HepG2 (cell line): ENCODE measurements around the gene ABCC3. TPM values are rescaled to one million over a fixed set of nuclear protein-coding genes. Genes with fewer than 3 reads are reported as not detected.

Source experiments
- CCAR2 ChIP-seq: fragments of 200-400 bp; formaldehyde crosslinking; optimal IDR thresholded peaks from 2 replicates; pipeline ENCODE3; 2018; ENCODE audit warnings: low read depth, mild to moderate bottlenecking, low read length, moderate library complexity
- HNF1B ChIP-seq: sonication (generic); formaldehyde crosslinking; IDR thresholded peaks from 2 replicates; pipeline ENCODE4 v1.5.1; 2020; ENCODE audit warnings: mild to moderate bottlenecking, moderate library complexity, missing genetic modification reagents
- KDM5B ChIP-seq: sonication (generic); formaldehyde crosslinking; IDR thresholded peaks from 2 replicates; pipeline ENCODE4 v1.4.0; 2020; ENCODE audit warnings: missing genetic modification reagents, mild to moderate bottlenecking, borderline replicate concordance
- NFKBIZ ChIP-seq: IDR thresholded peaks from 2 replicates; pipeline ENCODE4 v1.6.1; 2018; ENCODE audit warnings: missing genetic modification reagents, missing compliant biosample characterization
- NKX3-1 ChIP-seq: sonication (generic); formaldehyde crosslinking; IDR thresholded peaks from 2 replicates; pipeline ENCODE4 v1.5.0; 2020; ENCODE audit warnings: missing genetic modification reagents
- NPAS2 ChIP-seq: sonication (generic); formaldehyde crosslinking; IDR thresholded peaks from 2 replicates; pipeline ENCODE4 v1.8.0; 2022; ENCODE audit warnings: mild to moderate bottlenecking, missing genetic modification reagents, borderline replicate concordance
- NR0B2 ChIP-seq: sonication (generic); formaldehyde crosslinking; IDR thresholded peaks from 2 replicates; pipeline ENCODE4 v1.4.0; 2020; ENCODE audit warnings: mild to moderate bottlenecking, missing genetic modification reagents
- NR2C2 ChIP-seq: sonication (generic); formaldehyde crosslinking; IDR thresholded peaks from 2 replicates; pipeline ENCODE4 v1.4.0; 2020; ENCODE audit warnings: missing genetic modification reagents, mild to moderate bottlenecking, moderate library complexity, borderline replicate concordance
- NR2F1 ChIP-seq, 2 experiments: fragments of 450-650 bp in 1 of 2; formaldehyde crosslinking in 1 of 2; IDR thresholded peaks; 2 replicates each; pipeline versions ENCODE4 v1.5.0 to v1.6.1; 2016 to 2020; ENCODE audit warnings: mild to moderate bottlenecking in 1 of 2, missing compliant biosample characterization in 1 of 2, missing genetic modification reagents in 1 of 2, moderate library complexity in 1 of 2
- SMARCC2 ChIP-seq: fragments of 450-650 bp; IDR thresholded peaks from 2 replicates; pipeline ENCODE4 v1.6.1; 2017; ENCODE audit warnings: antibody characterized with exemption, mild to moderate bottlenecking
- SMC3 ChIP-seq: IDR thresholded peaks from 2 replicates; pipeline ENCODE4 v1.6.1; 2011; ENCODE audit warnings: low read length, improper control_type of control experiment
- SP140L ChIP-seq: sonication (generic); formaldehyde crosslinking; IDR thresholded peaks from 2 replicates; pipeline ENCODE4 v1.4.0; 2020; ENCODE audit warnings: missing genetic modification reagents, borderline replicate concordance
- ZNF563 ChIP-seq: sonication (generic); formaldehyde crosslinking; IDR thresholded peaks from 2 replicates; pipeline ENCODE4 v1.8.0; 2022; ENCODE audit warnings: mild to moderate bottlenecking, moderate library complexity, missing genetic modification reagents
- ZNF800 ChIP-seq: sonication (generic); formaldehyde crosslinking; IDR thresholded peaks from 2 replicates; pipeline ENCODE4 v1.4.0; 2020; ENCODE audit warnings: missing genetic modification reagents
- ZNF816 ChIP-seq: sonication (generic); formaldehyde crosslinking; IDR thresholded peaks from 2 replicates; pipeline ENCODE4 v1.8.0; 2022; ENCODE audit warnings: missing genetic modification reagents, mild to moderate bottlenecking, borderline replicate concordance
- polyA plus RNA-seq, 8 experiments: library from polyadenylated mRNA; depleted of rRNA in 3 of 8; stranded (reverse) in 7 of 8; unstranded in 1 of 8; fragments of >200 nt; fragmentation: Illumina TruSeq in 4 of 8; extraction: Trizol in 4 of 8; gene quantifications; 2 replicates each; pipeline versions ENCODE4 v1.2.1 to v1.2.3, GENCODE V29; 2011 to 2016; ENCODE audit warnings: low read depth in 4 of 8, missing spikeins in 1 of 8, mixed read lengths in 1 of 8; ENCODE audit not compliant: insufficient read depth in 1 of 8
- total RNA-seq, 5 experiments: library from RNA; depleted of rRNA; stranded (reverse); fragments of >200 nt; fragmentation: Illumina TruSeq; extraction: Trizol; gene quantifications; 2 replicates each; pipeline ENCODE4 v1.2.3, GENCODE V29; 2016; ENCODE audit warnings: low read depth in 1 of 5
- TF ChIP-seq, protein P1 (sequence below): sonication (generic); formaldehyde crosslinking; IDR thresholded peaks from 2 replicates; pipeline ENCODE4 v1.9.0; 2021; ENCODE audit warnings: missing genetic modification reagents, mild to moderate bottlenecking, borderline replicate concordance
- TF ChIP-seq, protein P2 (sequence below): sonication (generic); formaldehyde crosslinking; IDR thresholded peaks from 2 replicates; pipeline ENCODE4 v1.8.1; 2023; ENCODE audit warnings: mild to moderate bottlenecking, inconsistent platforms, moderate library complexity, missing genetic modification reagents, borderline replicate concordance
- TF ChIP-seq, protein P3 (sequence below): sonication (generic); formaldehyde crosslinking; IDR thresholded peaks from 2 replicates; pipeline ENCODE4 v1.4.0; 2020; ENCODE audit warnings: mild to moderate bottlenecking, missing genetic modification reagents

Gene ABCC3
- total and polyA plus RNA-seq, 2 of the 13 experiments (the other 11 are each of a cell fraction or from before 2014, with no cell fraction given) = 25.2 to 50.7 TPM

DNA sequence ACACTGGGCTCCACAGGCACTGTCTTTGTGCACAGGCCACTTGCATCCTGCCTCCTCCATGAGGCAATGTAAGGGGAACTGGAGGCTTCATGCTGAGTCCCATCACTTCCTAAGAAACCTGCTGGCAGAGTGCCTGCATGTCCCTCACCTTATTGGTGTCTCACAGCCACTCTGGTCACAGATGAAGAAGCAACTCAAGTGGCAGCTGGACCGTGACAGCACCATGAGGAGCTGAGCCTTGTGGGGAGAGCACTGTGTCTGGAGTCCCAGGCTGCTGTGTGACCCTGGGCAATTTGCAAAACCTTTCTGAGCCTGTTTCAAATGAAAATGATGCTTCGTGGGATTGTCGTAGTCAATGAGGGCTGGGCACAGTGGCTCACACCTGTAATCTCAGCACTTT, 53.6 kb downstream of the ABCC3 start (continued):
- TF ChIP-seq HNF1B = no peak
- no peak for TF ChIP-seq NKX3-1 (CRISPR knock-in tag)
- no peak for TF ChIP-seq NR2C2 (CRISPR knock-in tag)
- TF ChIP-seq NR2F1 (CRISPR knock-in tag; IDR thresholded peaks at IDR 0.05) = no peak
- TF ChIP-seq CCAR2 = no peak
- TF ChIP-seq, protein P1, sequence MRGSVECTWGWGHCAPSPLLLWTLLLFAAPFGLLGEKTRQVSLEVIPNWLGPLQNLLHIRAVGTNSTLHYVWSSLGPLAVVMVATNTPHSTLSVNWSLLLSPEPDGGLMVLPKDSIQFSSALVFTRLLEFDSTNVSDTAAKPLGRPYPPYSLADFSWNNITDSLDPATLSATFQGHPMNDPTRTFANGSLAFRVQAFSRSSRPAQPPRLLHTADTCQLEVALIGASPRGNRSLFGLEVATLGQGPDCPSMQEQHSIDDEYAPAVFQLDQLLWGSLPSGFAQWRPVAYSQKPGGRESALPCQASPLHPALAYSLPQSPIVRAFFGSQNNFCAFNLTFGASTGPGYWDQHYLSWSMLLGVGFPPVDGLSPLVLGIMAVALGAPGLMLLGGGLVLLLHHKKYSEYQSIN (CRISPR knock-in tag) = no peak
- no peak for TF ChIP-seq NFKBIZ (CRISPR knock-in tag)
- TF ChIP-seq SMC3 = no peak
- TF ChIP-seq, protein P2, sequence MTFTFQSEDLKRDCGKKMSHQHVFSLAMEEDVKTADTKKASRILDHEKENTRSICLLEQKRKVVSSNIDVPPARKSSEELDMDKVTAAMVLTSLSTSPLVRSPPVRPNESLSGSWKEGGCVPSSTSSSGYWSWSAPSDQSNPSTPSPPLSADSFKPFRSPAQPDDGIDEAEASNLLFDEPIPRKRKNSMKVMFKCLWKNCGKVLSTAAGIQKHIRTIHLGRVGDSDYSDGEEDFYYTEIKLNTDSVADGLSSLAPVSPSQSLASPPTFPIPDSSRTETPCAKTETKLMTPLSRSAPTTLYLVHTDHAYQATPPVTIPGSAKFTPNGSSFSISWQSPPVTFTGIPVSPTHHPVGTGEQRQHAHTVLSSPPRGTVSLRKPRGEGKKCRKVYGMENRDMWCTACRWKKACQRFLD (CRISPR knock-in tag) = no peak
- TF ChIP-seq, protein P3, sequence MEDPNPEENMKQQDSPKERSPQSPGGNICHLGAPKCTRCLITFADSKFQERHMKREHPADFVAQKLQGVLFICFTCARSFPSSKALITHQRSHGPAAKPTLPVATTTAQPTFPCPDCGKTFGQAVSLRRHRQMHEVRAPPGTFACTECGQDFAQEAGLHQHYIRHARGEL = peak; percentile 35; the same call in 1 of the 2 replicates
- no peak for TF ChIP-seq SP140L
- no peak for TF ChIP-seq ZNF563 (CRISPR knock-in tag)
- TF ChIP-seq ZNF816 (CRISPR knock-in tag) = no peak
- peak; percentile 41; the same call in 1 of the 2 replicates for TF ChIP-seq NR0B2 (CRISPR knock-in tag)
- TF ChIP-seq KDM5B = no peak
- no peak for TF ChIP-seq ZNF800 (CRISPR knock-in tag)
- TF ChIP-seq NPAS2 (CRISPR knock-in tag) = no peak
- no peak for TF ChIP-seq SMARCC2
